HepG2 (cell line): ENCODE data around the gene ST6GALNAC4. TPM values are rescaled to one million over a fixed set of nuclear protein-coding genes. Genes with fewer than 3 reads are reported as not detected.

Experiments
- AKAP8 ChIP-seq: sonication (generic); formaldehyde crosslinking; IDR thresholded peaks from 2 replicates; pipeline ENCODE4 v1.5.1; 2020; ENCODE audit warnings: mild to moderate bottlenecking, missing genetic modification reagents
- HNF4A ChIP-seq: sonication (generic); formaldehyde crosslinking; IDR thresholded peaks from 2 replicates; pipeline ENCODE4 v1.4.0; 2020; ENCODE audit warnings: missing genetic modification reagents
- ISL2 ChIP-seq: sonication (generic); formaldehyde crosslinking; IDR thresholded peaks from 2 replicates; pipeline ENCODE4 v1.5.0; 2020; ENCODE audit warnings: missing genetic modification reagents
- KDM5B ChIP-seq: sonication (generic); formaldehyde crosslinking; IDR thresholded peaks from 2 replicates; pipeline ENCODE4 v1.4.0; 2020; ENCODE audit warnings: missing genetic modification reagents, mild to moderate bottlenecking, borderline replicate concordance
- KLF13 ChIP-seq: sonication (generic); formaldehyde crosslinking; IDR thresholded peaks from 2 replicates; pipeline ENCODE4 v1.4.0; 2020; ENCODE audit warnings: mild to moderate bottlenecking, missing genetic modification reagents
- NAIF1 ChIP-seq: sonication (generic); formaldehyde crosslinking; IDR thresholded peaks from 2 replicates; pipeline ENCODE4 v1.5.0; 2020; ENCODE audit warnings: mild to moderate bottlenecking, missing genetic modification reagents, borderline replicate concordance
- NFKBIZ ChIP-seq: IDR thresholded peaks from 2 replicates; pipeline ENCODE4 v1.6.1; 2018; ENCODE audit warnings: missing genetic modification reagents, missing compliant biosample characterization
- RARA ChIP-seq: IDR thresholded peaks from 2 replicates; pipeline ENCODE4 v1.6.1; 2016; ENCODE audit warnings: missing genetic modification reagents, missing compliant biosample characterization
- RXRB ChIP-seq: IDR thresholded peaks from 2 replicates; pipeline ENCODE4 v1.6.1; 2016; ENCODE audit warnings: borderline replicate concordance, missing genetic modification reagents, missing compliant biosample characterization
- SMARCC2 ChIP-seq: fragments of 450-650 bp; IDR thresholded peaks from 2 replicates; pipeline ENCODE4 v1.6.1; 2017; ENCODE audit warnings: antibody characterized with exemption, mild to moderate bottlenecking
- SRY ChIP-seq: sonication (generic); formaldehyde crosslinking; IDR thresholded peaks from 2 replicates; pipeline ENCODE4 v1.8.0; 2022; ENCODE audit warnings: mild to moderate bottlenecking, missing genetic modification reagents
- STAG1 ChIP-seq: sonication (generic); formaldehyde crosslinking; IDR thresholded peaks from 2 replicates; pipeline ENCODE4 v1.4.0; 2020; ENCODE audit warnings: missing genetic modification reagents
- TMF1 ChIP-seq: sonication (generic); formaldehyde crosslinking; IDR thresholded peaks from 2 replicates; pipeline ENCODE4 v1.8.1; 2022; ENCODE audit warnings: low read depth, missing genetic modification reagents
- U2AF1 ChIP-seq: fragments of 200-400 bp; formaldehyde crosslinking; optimal IDR thresholded peaks from 2 replicates; pipeline ENCODE3; 2017; ENCODE audit warnings: mild to moderate bottlenecking, low read depth, low read length
- ZFAT ChIP-seq: sonication (generic); formaldehyde crosslinking; conservative IDR thresholded peaks from 2 replicates; pipeline ENCODE4 v1.8.1; 2023; ENCODE audit warnings: missing genetic modification reagents, inconsistent platforms
- ZMYM3 ChIP-seq: sonication (generic); formaldehyde crosslinking; IDR thresholded peaks from 2 replicates; pipeline ENCODE4 v1.5.1; 2020; ENCODE audit warnings: mild to moderate bottlenecking, missing genetic modification reagents
- ZNF251 ChIP-seq: sonication (generic); formaldehyde crosslinking; IDR thresholded peaks from 2 replicates; pipeline ENCODE4 v1.9.0; 2021; ENCODE audit warnings: mild to moderate bottlenecking, missing genetic modification reagents
- ZNF430 ChIP-seq: sonication (generic); formaldehyde crosslinking; IDR thresholded peaks from 2 replicates; pipeline ENCODE4 v1.9.0; 2021; ENCODE audit warnings: mild to moderate bottlenecking, missing genetic modification reagents
- ZNF564 ChIP-seq: sonication (generic); formaldehyde crosslinking; IDR thresholded peaks from 2 replicates; pipeline ENCODE4 v1.8.1; 2023; ENCODE audit warnings: mild to moderate bottlenecking, missing genetic modification reagents
- ZNF724P ChIP-seq: sonication (generic); formaldehyde crosslinking; IDR thresholded peaks from 2 replicates; pipeline ENCODE4 v1.8.0; 2022; ENCODE audit warnings: missing genetic modification reagents, borderline replicate concordance
- ZNF780A ChIP-seq: sonication (generic); formaldehyde crosslinking; IDR thresholded peaks from 2 replicates; pipeline ENCODE4 v1.8.0; 2022; ENCODE audit warnings: mild to moderate bottlenecking, missing genetic modification reagents, moderate library complexity
- ZNF839 ChIP-seq: sonication (generic); formaldehyde crosslinking; IDR thresholded peaks from 2 replicates; pipeline ENCODE4 v1.4.0; 2020; ENCODE audit warnings: missing genetic modification reagents, mild to moderate bottlenecking, borderline replicate concordance
- polyA plus RNA-seq, 8 experiments: library from polyadenylated mRNA; depleted of rRNA in 3 of 8; stranded (reverse) in 7 of 8; unstranded in 1 of 8; fragments of >200 nt; fragmentation: Illumina TruSeq in 4 of 8; extraction: Trizol in 4 of 8; gene quantifications; 2 replicates each; pipeline versions ENCODE4 v1.2.1 to v1.2.3, GENCODE V29; 2011 to 2016; ENCODE audit warnings: low read depth in 4 of 8, missing spikeins in 1 of 8, mixed read lengths in 1 of 8; ENCODE audit not compliant: insufficient read depth in 1 of 8
- total RNA-seq, 5 experiments: library from RNA; depleted of rRNA; stranded (reverse); fragments of >200 nt; fragmentation: Illumina TruSeq; extraction: Trizol; gene quantifications; 2 replicates each; pipeline ENCODE4 v1.2.3, GENCODE V29; 2016; ENCODE audit warnings: low read depth in 1 of 5
- TF ChIP-seq, protein P1 (sequence below): sonication (generic); formaldehyde crosslinking; IDR thresholded peaks from 2 replicates; pipeline ENCODE4 v1.5.0; 2020; ENCODE audit warnings: mild to moderate bottlenecking, missing genetic modification reagents, borderline replicate concordance
- TF ChIP-seq, protein P2 (sequence below): fragments of 450-650 bp; IDR thresholded peaks from 2 replicates; pipeline ENCODE4 v1.6.1; 2016
- TF ChIP-seq, protein P3 (sequence below): sonication (generic); formaldehyde crosslinking; IDR thresholded peaks from 2 replicates; pipeline ENCODE4 v1.9.0; 2021; ENCODE audit warnings: missing genetic modification reagents, borderline replicate concordance
- TF ChIP-seq, protein P4 (sequence below): sonication (generic); formaldehyde crosslinking; IDR thresholded peaks from 2 replicates; pipeline ENCODE4 v1.4.0; 2020; ENCODE audit warnings: missing genetic modification reagents, borderline replicate concordance

Gene ST6GALNAC4
- total and polyA plus RNA-seq, 2 of the 13 experiments (the other 11 are each of a cell fraction or from before 2014, with no cell fraction given), result 18.8 to 27.7 TPM

DNA sequence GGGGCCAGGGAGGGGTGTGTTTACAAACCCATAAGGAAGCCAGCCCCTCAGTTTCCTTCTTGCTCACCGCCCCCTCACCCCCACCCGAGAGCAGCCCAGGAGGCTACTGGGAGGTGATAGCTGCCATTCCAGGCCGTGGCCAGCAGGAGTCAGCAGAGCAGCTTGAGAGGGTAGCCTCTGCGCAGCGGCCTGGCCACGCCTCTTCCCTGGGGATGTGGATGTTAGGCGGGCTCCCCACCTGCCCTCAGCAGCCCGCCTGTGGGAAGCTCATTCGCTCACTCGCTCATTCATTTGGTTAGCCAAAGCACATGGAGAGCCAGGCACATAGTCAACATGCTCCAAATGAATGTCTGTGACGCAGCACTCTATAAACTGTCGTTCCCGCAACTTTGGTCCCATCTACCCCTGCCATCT, 26.9 kb upstream of the ST6GALNAC4 start (continued):
- TF ChIP-seq U2AF1 (no peak), NFKBIZ (CRISPR knock-in tag) (peak; percentile 40; the same call in 1 of the 2 replicates), ZNF251 (no peak), ZFAT (CRISPR knock-in tag) (no peak), SMARCC2 (no peak), KLF13 (CRISPR knock-in tag) (no peak), NAIF1 (CRISPR knock-in tag) (no peak), ZNF839 (CRISPR knock-in tag) (no peak), ZNF724P (CRISPR knock-in tag) (no peak), KDM5B (peak; percentile 42; the same call in 1 of the 2 replicates), HNF4A (CRISPR knock-in tag) (no peak), STAG1 (peak; percentile 89), RXRB (CRISPR knock-in tag) (0 out of 2 replicates have a peak, but pooled peaks have one; percentile 27), TMF1 (CRISPR knock-in tag) (no peak), ZNF564 (no peak), SRY (CRISPR knock-in tag) (no peak), ZNF780A (CRISPR knock-in tag) (no peak), ZNF430 (no peak), ZMYM3 (no peak), ISL2 (CRISPR knock-in tag) (no peak), RARA (0 out of 2 replicates have a peak, but pooled peaks have one; percentile 27), AKAP8 (CRISPR knock-in tag) (no peak)
- TF ChIP-seq, protein P1, sequence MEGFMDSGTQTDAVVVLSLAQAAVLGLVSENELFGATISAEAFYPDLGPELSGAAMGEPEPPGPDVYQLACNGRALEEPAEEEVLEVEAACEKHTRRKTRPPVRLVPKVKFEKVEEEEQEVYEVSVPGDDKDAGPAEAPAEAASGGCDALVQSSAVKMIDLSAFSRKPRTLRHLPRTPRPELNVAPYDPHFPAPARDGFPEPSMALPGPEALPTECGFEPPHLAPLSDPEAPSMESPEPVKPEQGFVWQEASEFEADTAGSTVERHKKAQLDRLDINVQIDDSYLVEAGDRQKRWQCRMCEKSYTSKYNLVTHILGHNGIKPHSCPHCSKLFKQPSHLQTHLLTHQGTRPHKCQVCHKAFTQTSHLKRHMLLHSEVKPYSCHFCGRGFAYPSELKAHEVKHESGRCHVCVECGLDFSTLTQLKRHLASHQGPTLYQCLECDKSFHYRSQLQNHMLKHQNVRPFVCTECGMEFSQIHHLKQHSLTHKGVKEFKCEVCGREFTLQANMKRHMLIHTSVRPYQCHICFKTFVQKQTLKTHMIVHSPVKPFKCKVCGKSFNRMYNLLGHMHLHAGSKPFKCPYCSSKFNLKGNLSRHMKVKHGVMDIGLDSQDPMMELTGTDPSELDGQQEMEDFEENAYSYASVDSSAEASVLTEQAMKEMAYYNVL (CRISPR knock-in tag), result no peak
- TF ChIP-seq, protein P2, sequence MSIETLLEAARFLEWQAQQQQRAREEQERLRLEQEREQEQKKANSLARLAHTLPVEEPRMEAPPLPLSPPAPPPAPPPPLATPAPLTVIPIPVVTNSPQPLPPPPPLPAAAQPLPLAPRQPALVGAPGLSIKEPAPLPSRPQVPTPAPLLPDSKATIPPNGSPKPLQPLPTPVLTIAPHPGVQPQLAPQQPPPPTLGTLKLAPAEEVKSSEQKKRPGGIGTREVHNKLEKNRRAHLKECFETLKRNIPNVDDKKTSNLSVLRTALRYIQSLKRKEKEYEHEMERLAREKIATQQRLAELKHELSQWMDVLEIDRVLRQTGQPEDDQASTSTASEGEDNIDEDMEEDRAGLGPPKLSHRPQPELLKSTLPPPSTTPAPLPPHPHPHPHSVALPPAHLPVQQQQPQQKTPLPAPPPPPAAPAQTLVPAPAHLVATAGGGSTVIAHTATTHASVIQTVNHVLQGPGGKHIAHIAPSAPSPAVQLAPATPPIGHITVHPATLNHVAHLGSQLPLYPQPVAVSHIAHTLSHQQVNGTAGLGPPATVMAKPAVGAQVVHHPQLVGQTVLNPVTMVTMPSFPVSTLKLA, result no peak
- TF ChIP-seq, protein P3, sequence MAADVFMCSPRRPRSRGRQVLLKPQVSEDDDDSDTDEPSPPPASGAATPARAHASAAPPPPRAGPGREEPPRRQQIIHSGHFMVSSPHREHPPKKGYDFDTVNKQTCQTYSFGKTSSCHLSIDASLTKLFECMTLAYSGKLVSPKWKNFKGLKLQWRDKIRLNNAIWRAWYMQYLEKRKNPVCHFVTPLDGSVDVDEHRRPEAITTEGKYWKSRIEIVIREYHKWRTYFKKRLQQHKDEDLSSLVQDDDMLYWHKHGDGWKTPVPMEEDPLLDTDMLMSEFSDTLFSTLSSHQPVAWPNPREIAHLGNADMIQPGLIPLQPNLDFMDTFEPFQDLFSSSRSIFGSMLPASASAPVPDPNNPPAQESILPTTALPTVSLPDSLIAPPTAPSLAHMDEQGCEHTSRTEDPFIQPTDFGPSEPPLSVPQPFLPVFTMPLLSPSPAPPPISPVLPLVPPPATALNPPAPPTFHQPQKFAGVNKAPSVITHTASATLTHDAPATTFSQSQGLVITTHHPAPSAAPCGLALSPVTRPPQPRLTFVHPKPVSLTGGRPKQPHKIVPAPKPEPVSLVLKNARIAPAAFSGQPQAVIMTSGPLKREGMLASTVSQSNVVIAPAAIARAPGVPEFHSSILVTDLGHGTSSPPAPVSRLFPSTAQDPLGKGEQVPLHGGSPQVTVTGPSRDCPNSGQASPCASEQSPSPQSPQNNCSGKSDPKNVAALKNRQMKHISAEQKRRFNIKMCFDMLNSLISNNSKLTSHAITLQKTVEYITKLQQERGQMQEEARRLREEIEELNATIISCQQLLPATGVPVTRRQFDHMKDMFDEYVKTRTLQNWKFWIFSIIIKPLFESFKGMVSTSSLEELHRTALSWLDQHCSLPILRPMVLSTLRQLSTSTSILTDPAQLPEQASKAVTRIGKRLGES, result no peak
- TF ChIP-seq, protein P4, sequence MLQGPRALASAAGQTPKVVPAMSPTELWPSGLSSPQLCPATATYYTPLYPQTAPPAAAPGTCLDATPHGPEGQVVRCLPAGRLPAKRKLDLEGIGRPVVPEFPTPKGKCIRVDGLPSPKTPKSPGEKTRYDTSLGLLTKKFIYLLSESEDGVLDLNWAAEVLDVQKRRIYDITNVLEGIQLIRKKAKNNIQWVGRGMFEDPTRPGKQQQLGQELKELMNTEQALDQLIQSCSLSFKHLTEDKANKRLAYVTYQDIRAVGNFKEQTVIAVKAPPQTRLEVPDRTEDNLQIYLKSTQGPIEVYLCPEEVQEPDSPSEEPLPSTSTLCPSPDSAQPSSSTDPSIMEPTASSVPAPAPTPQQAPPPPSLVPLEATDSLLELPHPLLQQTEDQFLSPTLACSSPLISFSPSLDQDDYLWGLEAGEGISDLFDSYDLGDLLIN (CRISPR knock-in tag), result no peak
